H1 (cell line): Measurements from ENCODE around the gene SPOP. TPM values are rescaled to one million over a fixed set of nuclear protein-coding genes. Genes with fewer than 3 reads are reported as not detected.

ENCODE experiments used
- CTCF ChIA-PET: fragments of 300-600 bp; sonication (Branson Sonifier 250); formaldehyde crosslinking; loops from one replicate; lab custom pipeline; 2021; ENCODE audit not compliant: partially characterized antibody; lab: Charles Lee
- POLR2A ChIA-PET: fragments of 300-600 bp; sonication (Branson Sonifier 250); formaldehyde crosslinking; loops from one replicate; lab custom pipeline; 2021; ENCODE audit warnings: inconsistent platforms; ENCODE audit not compliant: partially characterized antibody; lab: Charles Lee
- DNase-seq, 2 experiments: peaks; one replicate each; pipeline versions ENCODE4 v3.0.0 to v3.0.0-alpha.2; 2010 to 2022; ENCODE audit warnings: low spot score in 2 of 2, low read depth in 1 of 2, mixed read lengths in 1 of 2
- FAIRE-seq: peaks from 2 replicates; lab custom pipeline; 2011; peaks lifted over from hg19 to GRCh38; lab: Jason Lieb, UNC
- H2AFZ ChIP-seq: 2 replicates; pipeline ENCODE4 v1.8.1; 2012; ENCODE audit warnings: low read length, inconsistent platforms
- H2AK5ac ChIP-seq: 2 replicates; pipeline ENCODE4 v1.6.1; 2013; ENCODE audit warnings: low read depth, low read length
- H2BK120ac ChIP-seq: replicated peaks from 2 replicates; pipeline ENCODE3; 2013; ENCODE audit warnings: low read depth, low read length, inconsistent platforms
- H2BK12ac ChIP-seq: 2 replicates; pipeline ENCODE4 v1.6.1; 2013; ENCODE audit warnings: low read depth, low read length
- H2BK15ac ChIP-seq: 2 replicates; pipeline ENCODE4 v1.6.1; 2013; ENCODE audit warnings: low read length
- H2BK20ac ChIP-seq: 2 replicates; pipeline ENCODE4 v1.6.1; 2013; ENCODE audit warnings: low read length
- H2BK5ac ChIP-seq: 2 replicates; pipeline ENCODE4 v1.6.1; 2013; ENCODE audit warnings: low read depth, low read length
- H3K14ac ChIP-seq: 2 replicates; pipeline ENCODE4 v1.6.1; 2013; ENCODE audit warnings: inconsistent platforms; ENCODE audit not compliant: insufficient read length
- H3K18ac ChIP-seq: 2 replicates; pipeline ENCODE4 v1.6.1; 2013; ENCODE audit warnings: low read length; ENCODE audit errors: extremely low read depth
- H3K23ac ChIP-seq: 2 replicates; pipeline ENCODE4 v1.6.1; 2013; ENCODE audit warnings: inconsistent platforms; ENCODE audit not compliant: insufficient read length
- H3K23me2 ChIP-seq: 2 replicates; pipeline ENCODE4 v1.6.1; 2013; ENCODE audit warnings: low read depth, low read length
- H3K27ac ChIP-seq: 2 replicates; pipeline ENCODE4 v1.6.1; 2011; ENCODE audit warnings: low read depth, low read length, inconsistent platforms
- H3K27me3 ChIP-seq, 4 experiments: replicated peaks in 1 of 4; 1 replicate in 1 of 4; 2 replicates in 3 of 4; pipeline versions ENCODE4 v1.6.1 to v1.8.1; 2011 to 2013; ENCODE audit warnings: low read length in 3 of 4, mild to moderate bottlenecking in 3 of 4, inconsistent platforms in 2 of 4, mixed read lengths in 2 of 4, moderate library complexity in 1 of 4; ENCODE audit not compliant: control insufficient read depth in 3 of 4, insufficient read depth in 3 of 4; ENCODE audit errors: extremely low read depth in 1 of 4
- H3K36me3 ChIP-seq, 4 experiments: 2 replicates each; pipeline versions ENCODE4 v1.6.1 to v1.8.1; 2011 to 2013; ENCODE audit warnings: mild to moderate bottlenecking in 4 of 4, low read length in 3 of 4, moderate library complexity in 2 of 4, control low read depth in 1 of 4, inconsistent platforms in 1 of 4; ENCODE audit not compliant: insufficient read depth in 4 of 4, control insufficient read depth in 2 of 4
- H3K4ac ChIP-seq: replicated peaks from 2 replicates; pipeline ENCODE3; 2013; ENCODE audit warnings: low read length, low read depth, mixed read lengths, inconsistent platforms; ENCODE audit not compliant: insufficient read length
- H3K4me1 ChIP-seq, 4 experiments: replicated peaks in 1 of 4; 1 replicate in 1 of 4; 2 replicates in 3 of 4; pipeline versions ENCODE4 v1.6.1 to v1.8.1; 2011 to 2013; ENCODE audit warnings: low read length in 3 of 4, inconsistent platforms in 2 of 4, mixed read lengths in 1 of 4; ENCODE audit not compliant: insufficient read depth in 4 of 4, control insufficient read depth in 3 of 4
- H3K4me2 ChIP-seq, 2 experiments: 2 replicates each; pipeline versions ENCODE4 v1.6.1 to v1.8.1; 2011 to 2013; ENCODE audit warnings: low read depth in 2 of 2, low read length in 2 of 2, control low read depth in 1 of 2, inconsistent platforms in 1 of 2, mild to moderate bottlenecking in 1 of 2; ENCODE audit not compliant: insufficient read depth in 1 of 2
- H3K4me3 ChIP-seq, 4 experiments: fragments of 200-600, 300-600 bp in 1 of 4; sonication (generic), shearing (Covaris generic), sonication (Bioruptor Twin) in 1 of 4; 2 replicates each; pipeline versions ENCODE4 v1.5.1 to v1.8.1; 2011 to 2016; ENCODE audit warnings: low read length in 4 of 4, low read depth in 3 of 4, control low read depth in 2 of 4, inconsistent platforms in 2 of 4, mild to moderate bottlenecking in 2 of 4, mixed read lengths in 1 of 4, moderate library complexity in 1 of 4; ENCODE audit not compliant: insufficient read depth in 2 of 4; ENCODE audit errors: extremely low read depth in 1 of 4
- H3K56ac ChIP-seq: replicated peaks from 2 replicates; pipeline ENCODE3; 2013; ENCODE audit warnings: low read depth, mild to moderate bottlenecking, mixed read lengths, low read length, inconsistent platforms; ENCODE audit not compliant: insufficient read length
- H3K79me1 ChIP-seq: 2 replicates; pipeline ENCODE4 v1.6.1; 2013; ENCODE audit warnings: low read depth, low read length, control low read depth
- H3K79me2 ChIP-seq, 2 experiments: 2 replicates each; pipeline versions ENCODE4 v1.6.1 to v1.8.1; 2012 to 2013; ENCODE audit warnings: low read length in 2 of 2, mild to moderate bottlenecking in 2 of 2, inconsistent platforms in 1 of 2; ENCODE audit not compliant: insufficient read depth in 2 of 2, control insufficient read depth in 1 of 2
- H3K9ac ChIP-seq, 4 experiments: replicated peaks in 1 of 4; 1 replicate in 1 of 4; 2 replicates in 3 of 4; pipeline versions ENCODE4 v1.6.1 to v1.8.1; 2011 to 2013; ENCODE audit warnings: low read depth in 3 of 4, low read length in 3 of 4, control low read depth in 2 of 4, mild to moderate bottlenecking in 2 of 4, moderate library complexity in 2 of 4, inconsistent platforms in 1 of 4; ENCODE audit errors: extremely low read depth in 1 of 4
- H3K9me3 ChIP-seq, 2 experiments: 2 replicates each; pipeline versions ENCODE4 v1.6.1 to v1.8.1; 2012 to 2013; ENCODE audit warnings: mild to moderate bottlenecking in 2 of 2, moderate library complexity in 2 of 2, control low read depth in 1 of 2, inconsistent platforms in 1 of 2, low read depth in 1 of 2, low read length in 1 of 2, mixed read lengths in 1 of 2; ENCODE audit not compliant: insufficient read depth in 2 of 2
- H4K20me1 ChIP-seq, 2 experiments: replicated peaks in 1 of 2; 2 replicates each; pipeline versions ENCODE3 to v1.8.1; 2011 to 2013; ENCODE audit warnings: inconsistent platforms in 2 of 2, low read length in 2 of 2, mild to moderate bottlenecking in 1 of 2; ENCODE audit not compliant: insufficient read depth in 2 of 2, control insufficient read depth in 1 of 2
- H4K5ac ChIP-seq: 2 replicates; pipeline ENCODE4 v1.6.1; 2013; ENCODE audit warnings: low read length, low read depth, mixed read lengths, inconsistent platforms; ENCODE audit not compliant: insufficient read length
- H4K8ac ChIP-seq: 2 replicates; pipeline ENCODE4 v1.8.0; 2013; ENCODE audit warnings: mild to moderate bottlenecking, moderate library complexity, low read length, inconsistent platforms; ENCODE audit not compliant: insufficient read depth; ENCODE audit errors: extremely low read depth
- H4K91ac ChIP-seq: replicated peaks from 2 replicates; pipeline ENCODE3; 2013; ENCODE audit warnings: low read length, mixed read lengths, inconsistent platforms; ENCODE audit not compliant: insufficient read length
- CTBP2 ChIP-seq: IDR thresholded peaks from 2 replicates; pipeline ENCODE4 v1.7.0; 2011; ENCODE audit warnings: borderline replicate concordance, mild to moderate bottlenecking, moderate library complexity, mixed read lengths, low read length; ENCODE audit not compliant: insufficient read depth, insufficient read length
- KDM4A ChIP-seq: IDR thresholded peaks from one replicate; pipeline ENCODE4 v1.7.1; 2012; ENCODE audit warnings: low read depth, mild to moderate bottlenecking, moderate library complexity, low read length, inconsistent platforms; ENCODE audit not compliant: severe bottlenecking
- MAFK ChIP-seq: IDR thresholded peaks from 2 replicates; pipeline ENCODE4 v1.6.1; 2012; ENCODE audit warnings: low read depth, mild to moderate bottlenecking, improper control_type of control experiment, low read length
- RFX5 ChIP-seq: IDR thresholded peaks from 2 replicates; pipeline ENCODE4 v1.6.1; 2011; ENCODE audit warnings: low read depth, low read length, improper control_type of control experiment, borderline replicate concordance
- SRF ChIP-seq: IDR thresholded peaks from 2 replicates; pipeline ENCODE4 v1.6.1; 2011; ENCODE audit warnings: mild to moderate bottlenecking, low read depth, low read length, moderate library complexity
- WGBS, 2 experiments: shearing (Covaris generic) in 1 of 2; methylation state at CpG; one replicate each; pipeline versions ENCODE4 v1.1.6 to v1.1.7; 2013 to 2015; ENCODE audit warnings: low lambda C conversion rate in 2 of 2, mixed read lengths in 2 of 2, inconsistent platforms in 1 of 2, low coverage in 1 of 2, missing lambda C conversion rate in 1 of 2; ENCODE audit not compliant: insufficient replicate concordance in 2 of 2, insufficient coverage in 1 of 2, insufficient read length in 1 of 2; ENCODE audit errors: extremely low coverage in 1 of 2, missing lambda C conversion rate in 1 of 2; 5-methylcytosine and 5-hydroxymethylcytosine counted together
- polyA plus RNA-seq, 7 experiments: library from polyadenylated mRNA; depleted of rRNA in 3 of 7; stranded (reverse) in 5 of 7; unstranded in 2 of 7; fragments of >200 nt in 5 of 7; fragments of 200-250 nt in 2 of 7; gene quantifications; 1 replicate in 5 of 7; 2 replicates in 1 of 7; 4 replicates in 1 of 7; pipeline versions ENCODE4 v1.2.1 to v1.2.3, GENCODE V29; 2011 to 2013; ENCODE audit warnings: missing spikeins in 2 of 7, mixed read lengths in 2 of 7
- total RNA-seq: library from RNA; stranded (reverse); fragmentation: NEBNext Ultra II Directional; extraction: Animal tissue kit (Norgen Biotek cat#: 25700); gene quantifications from 2 replicates; pipeline ENCODE4 v1.2.1, GENCODE V29; 2021

The SPOP gene
- total and polyA plus RNA-seq, 2 of the 8 experiments (the other 6 are each of a cell fraction or from before 2014, with no cell fraction given): 13.3 to 25.6 TPM

- Histone ChIP-seq H2AFZ (peak overlapping the region; percentile 95), H4K91ac (no peak overlapping the region), H3K4ac (no peak overlapping the region), H3K23ac (no peak overlapping the region), H3K36me3 (no peaks in the 10 kb centered on the region), H2AK5ac (no peak overlapping the region), H2BK15ac (no peak overlapping the region), H3K4me1 (peaks cover 0 to 2% (median 0%) of the 10 kb centered on the region in 4 experiments; a peak in 2 of 7 replicates), H2BK5ac (no peak overlapping the region), H3K79me1 (no peaks in the 10 kb centered on the region), H3K27ac (no peak overlapping the region), H2BK20ac (0 out of 2 replicates have a peak overlapping the region, but pooled peaks have one; percentile 18), H4K8ac (no peak overlapping the region), H2BK12ac (no peak overlapping the region; the same call in 1 of the 2 replicates), H3K27me3 (no peaks in the 10 kb centered on the region; a peak in 2 of 7 replicates), H3K14ac (no peak overlapping the region), H3K4me2 (no peak overlapping the region), H3K9me3 (no peaks in the 10 kb centered on the region), H4K20me1 (no peaks in the 10 kb centered on the region), H3K79me2 (no peaks in the 10 kb centered on the region), H3K18ac (no peak overlapping the region), H3K56ac (no peak overlapping the region), H4K5ac (no peak overlapping the region), H3K4me3 (no peak overlapping the region), H3K9ac (peak overlapping the region in 1 of 4 experiments; percentile 21; a peak in 1 of 7 replicates), H2BK120ac (no peak overlapping the region), H3K23me2 (no peaks in the 10 kb centered on the region)
- DNase-seq (no peak), FAIRE-seq (no peak)
- WGBS, 2 experiments: 79% methylated on average over 4 of the region's 4 CpGs; no CpG with 5 or more reads in 1 of the 2 experiments
- CTCF ChIA-PET: interaction anchor here (0.9 to 19.2 kb wide), 12 partner anchors 15 to 309 kb away, joined by 3 to 228 read pairs (median 4); partner anchors contain the start of genes NXPH3 and SLC35B1
- TF ChIP-seq SRF (no peak), RFX5 (no peak), CTBP2 (no peak), MAFK (no peak), KDM4A (no peak)
- POLR2A ChIA-PET: interaction anchor here (0.7 to 1.2 kb wide), 2 partner anchors 13 to 161 kb away, joined by 3 read pairs; no protein-coding TSS in a partner anchor
These were observed 11.0 kb upstream of the SPOP start for GRCh38 chr17:49688848-49689247.
